GM18868 (cell line): ENCODE data around the gene FMN2.
"Not testable (repeated sequence)": the region's sequence is repeated elsewhere in the genome, so short reads cannot be mapped to it uniquely, and the experiment has no call there.

ENCODE experiments used
- ATAC-seq: cut with Tn5 transposase; IDR thresholded peaks from one replicate; pipeline ENCODE4 v1.9.1; 2021; ENCODE audit warnings: mild to moderate bottlenecking, moderate library complexity; ENCODE audit not compliant: unreplicated experiment

The FMN2 gene

DNA sequence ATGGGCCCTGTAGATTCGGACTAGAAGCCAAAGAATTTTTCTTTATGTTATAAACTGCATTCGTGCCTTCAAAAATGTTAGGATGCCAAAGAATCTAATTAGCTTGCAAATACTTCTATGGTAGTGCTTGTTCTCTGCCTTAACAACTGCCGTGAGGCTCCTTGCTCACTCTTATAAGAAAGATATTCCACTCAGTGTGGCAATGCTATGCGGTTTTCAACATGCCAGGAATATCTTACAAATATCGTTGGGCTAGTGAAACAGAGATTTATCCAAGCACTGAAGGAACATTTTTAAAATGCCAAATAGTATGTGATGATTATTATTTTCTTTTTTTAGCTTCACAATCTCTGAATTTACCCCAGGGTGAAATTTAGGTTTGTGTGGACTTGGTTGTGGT, 322.0 kb downstream of the FMN2 start:
- ATAC-seq = no peak

DNA sequence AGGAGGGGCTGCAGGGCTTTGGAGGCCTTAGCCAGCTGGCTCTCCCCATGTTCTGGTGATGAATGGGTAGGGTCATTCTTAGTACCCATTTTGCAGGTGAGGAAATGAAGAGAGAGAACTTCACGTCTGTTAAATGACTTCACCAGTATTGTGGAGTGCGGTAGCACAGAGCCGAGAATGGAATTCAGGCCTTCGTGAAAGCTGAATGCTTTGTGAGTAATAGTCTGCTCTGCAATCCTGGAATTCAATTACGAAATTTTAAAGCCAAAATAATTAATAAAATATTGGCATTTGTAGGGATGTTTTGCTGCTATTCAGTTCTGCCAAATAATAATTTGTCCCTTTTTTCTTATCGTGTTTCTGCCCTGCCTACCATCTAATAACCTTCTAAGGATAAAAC, 322.6 kb downstream of the FMN2 start:
- ATAC-seq = no peak

DNA sequence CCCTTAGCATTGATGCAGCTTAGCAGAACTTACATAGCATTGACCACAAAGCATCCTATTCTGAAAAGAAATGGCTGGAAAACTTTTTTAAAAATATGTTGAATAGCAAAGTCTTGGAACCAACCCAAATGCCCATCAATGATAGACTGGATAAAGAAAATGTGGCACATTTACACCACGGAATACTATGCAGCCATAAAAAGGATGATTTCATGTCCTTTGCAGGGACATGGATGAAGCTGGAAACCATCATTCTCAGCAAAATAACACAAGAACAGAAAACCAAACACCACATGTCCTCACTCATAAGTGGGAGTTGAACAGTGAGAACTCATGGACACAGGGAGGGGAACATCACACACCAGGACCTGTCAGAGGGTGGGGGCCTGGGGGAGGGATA, 323.3 kb downstream of the FMN2 start:
- ATAC-seq = not testable (repeated sequence)

- no peak for ATAC-seq
Observed at GRCh38 chr1:240415532-240415931, 323.8 kb downstream of the FMN2 start.

GRCh38 chr1:240417317-240417716, 325.6 kb downstream of the FMN2 start:
- ATAC-seq = no peak

GRCh38 chr1:240420766-240421165, 329.1 kb downstream of the FMN2 start:
- ATAC-seq = no peak

- ATAC-seq = no peak
Observed at GRCh38 chr1:240423246-240423924, 331.7 kb downstream of the FMN2 start.

GRCh38 chr1:240424740-240425464, 333.2 kb downstream of the FMN2 start:
- no peak for ATAC-seq

- ATAC-seq = no peak
Observed at GRCh38 chr1:240426051-240426450, 334.4 kb downstream of the FMN2 start.

- no peak for ATAC-seq
Observed at GRCh38 chr1:240435996-240436566, 344.4 kb downstream of the FMN2 start.

GRCh38 chr1:240441669-240442068, 350.0 kb downstream of the FMN2 start:
- no peak for ATAC-seq

DNA sequence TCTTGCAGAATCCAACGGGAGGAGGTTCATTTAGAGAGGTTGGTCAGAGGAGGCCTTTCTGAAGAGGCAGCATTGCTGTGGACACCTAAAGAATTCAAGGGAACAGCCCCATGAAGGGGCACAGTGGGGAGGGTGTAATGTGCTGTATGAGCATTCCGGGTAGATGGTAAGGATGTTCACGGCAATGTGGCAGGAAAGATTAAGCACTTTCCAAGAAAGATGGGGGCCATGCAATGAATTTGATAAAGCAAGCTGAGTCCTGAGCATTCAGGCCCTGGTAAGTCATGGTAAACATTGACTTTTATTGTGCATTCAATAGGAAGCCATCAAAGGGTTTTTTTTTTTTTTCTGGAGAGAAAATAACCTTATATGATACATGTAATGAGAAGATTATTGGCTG, 353.7 kb downstream of the FMN2 start:
- no peak for ATAC-seq

DNA sequence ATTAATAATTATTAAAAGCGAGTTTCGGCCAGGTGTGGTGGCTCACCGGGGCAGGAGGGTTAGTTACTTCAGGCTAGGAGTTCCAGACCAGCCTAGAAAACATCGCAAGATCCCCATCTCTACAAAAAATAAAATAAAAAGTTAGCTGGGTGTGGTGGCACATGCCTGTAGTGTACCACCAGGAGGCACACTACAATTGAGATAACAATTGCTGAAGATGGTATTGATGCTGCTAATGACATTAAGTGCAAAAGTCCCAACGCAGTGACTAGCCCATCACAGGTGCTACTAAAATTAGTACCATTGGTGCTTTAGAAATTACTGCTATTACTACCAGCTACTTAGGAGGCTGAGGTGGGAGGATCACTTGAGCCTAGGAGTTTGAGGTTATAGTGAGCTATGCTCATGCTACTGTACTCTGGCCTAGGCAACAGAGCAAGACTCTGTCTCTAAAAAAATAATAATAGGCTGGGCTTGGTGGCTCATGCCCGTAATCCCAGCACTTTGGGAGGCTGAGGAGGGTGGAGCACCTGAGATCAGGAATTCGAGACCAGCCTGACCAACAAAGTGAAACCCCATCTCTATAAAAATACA, 363.6 kb downstream of the FMN2 start:
- ATAC-seq = no peak

GRCh38 chr1:240457203-240457602, 365.5 kb downstream of the FMN2 start:
- ATAC-seq = no peak

DNA sequence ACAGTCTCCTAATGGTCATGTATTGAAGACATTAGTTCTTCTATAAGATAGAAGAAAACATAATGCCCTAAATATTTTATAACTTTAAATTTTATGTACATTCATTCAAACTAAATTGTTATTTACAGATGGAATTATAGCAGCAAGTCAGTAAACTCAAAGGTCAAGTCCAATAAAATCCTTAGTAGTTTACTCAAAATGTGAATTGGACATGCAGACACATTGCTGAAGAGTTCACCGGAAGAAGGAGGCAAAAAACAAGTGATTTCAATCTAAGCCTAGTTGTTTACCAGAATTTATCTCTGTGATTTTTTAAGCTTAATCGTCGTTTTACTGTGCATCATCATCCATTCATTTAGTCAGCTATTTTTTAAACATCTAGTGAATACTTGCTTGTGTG, 370.6 kb downstream of the FMN2 start:
- ATAC-seq = no peak

DNA sequence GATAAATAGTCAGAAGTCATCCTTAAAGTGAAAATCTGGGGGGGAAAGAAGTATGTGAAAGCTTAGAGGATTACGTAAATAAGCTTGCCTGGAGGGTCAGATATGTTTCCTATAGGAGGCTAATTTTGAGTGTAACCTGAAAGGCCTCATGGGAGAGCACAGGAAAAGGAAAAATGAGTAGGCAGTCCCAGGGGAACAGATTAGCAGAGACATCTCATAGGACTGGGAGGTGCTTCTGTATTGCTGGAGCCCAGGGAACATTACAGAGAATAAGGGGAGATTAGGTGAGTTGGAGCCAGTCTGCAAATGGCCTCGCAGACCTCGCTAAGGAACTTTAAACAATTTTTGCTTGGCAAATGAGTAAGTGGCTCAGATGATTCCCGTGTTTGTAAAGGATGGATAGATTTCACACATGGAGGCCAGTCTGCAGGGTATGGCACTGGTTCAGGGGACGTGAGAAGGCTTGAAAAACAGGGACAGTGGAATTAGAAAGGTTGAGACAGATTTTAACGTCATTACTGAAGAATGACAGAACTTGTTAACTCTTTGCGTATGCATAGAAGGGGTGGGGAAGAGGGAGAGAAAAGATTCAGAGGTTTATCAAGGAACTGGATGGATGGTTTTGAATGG, 371.2 kb downstream of the FMN2 start:
- no peak for ATAC-seq

GRCh38 chr1:240464099-240464498, 372.4 kb downstream of the FMN2 start:
- no peak for ATAC-seq

DNA sequence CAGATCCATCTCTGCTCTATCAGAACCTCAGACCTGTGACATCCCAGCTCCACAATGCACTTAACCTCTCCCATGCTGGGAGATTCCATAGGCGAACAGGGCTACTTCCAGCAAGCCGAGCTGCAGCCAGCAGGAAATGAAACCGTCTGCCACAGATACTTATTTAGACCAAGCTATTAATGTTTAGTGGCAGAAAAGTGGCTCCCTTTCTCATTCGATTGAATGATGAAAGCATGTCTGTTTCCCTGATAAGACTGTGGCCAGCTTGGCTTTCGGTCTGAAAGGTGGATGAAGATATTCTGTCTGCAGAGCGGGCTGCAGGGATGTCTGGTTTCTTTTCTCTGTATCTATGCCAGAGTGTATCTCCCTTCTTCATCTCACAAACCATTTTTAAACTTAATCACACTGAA, 373.9 kb downstream of the FMN2 start:
- ATAC-seq = no peak

DNA sequence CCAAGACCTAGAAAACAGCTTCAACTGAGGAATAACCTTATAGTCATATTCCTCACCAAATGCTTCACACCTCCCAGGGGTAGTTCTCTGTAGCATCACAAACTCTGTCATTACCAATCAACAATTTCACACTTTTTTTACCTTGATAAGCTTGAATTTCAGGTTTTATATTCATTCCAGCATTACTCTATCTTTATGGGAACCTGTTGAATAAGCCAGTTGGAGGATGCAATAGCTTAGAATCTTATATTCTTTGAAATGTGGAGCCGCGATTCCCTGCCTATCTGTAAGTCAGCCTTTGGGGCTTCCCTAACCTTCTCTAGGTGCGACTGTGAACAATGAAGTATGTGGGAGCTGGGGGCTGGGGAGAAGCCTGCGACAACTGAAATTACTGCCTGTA, 374.8 kb downstream of the FMN2 start:
- ATAC-seq = no peak

DNA sequence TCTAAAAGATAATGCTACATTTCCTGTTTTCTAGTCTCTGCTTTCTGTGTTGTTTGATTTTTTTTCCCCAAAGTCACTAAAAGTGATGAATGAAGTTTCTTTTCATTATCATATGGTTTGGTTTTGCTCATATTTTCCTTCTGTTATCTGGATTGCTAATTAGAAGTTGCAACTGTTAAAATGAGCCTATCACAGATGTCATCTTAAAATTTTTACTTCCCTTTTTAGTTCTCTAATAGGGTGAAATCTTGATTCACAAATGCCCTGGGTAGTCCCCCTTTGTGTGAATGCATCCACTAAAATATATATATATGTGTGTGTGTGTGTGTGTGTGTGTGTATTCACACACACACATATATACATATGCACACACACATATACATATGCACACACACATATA, 376.2 kb downstream of the FMN2 start:
- no peak for ATAC-seq

DNA sequence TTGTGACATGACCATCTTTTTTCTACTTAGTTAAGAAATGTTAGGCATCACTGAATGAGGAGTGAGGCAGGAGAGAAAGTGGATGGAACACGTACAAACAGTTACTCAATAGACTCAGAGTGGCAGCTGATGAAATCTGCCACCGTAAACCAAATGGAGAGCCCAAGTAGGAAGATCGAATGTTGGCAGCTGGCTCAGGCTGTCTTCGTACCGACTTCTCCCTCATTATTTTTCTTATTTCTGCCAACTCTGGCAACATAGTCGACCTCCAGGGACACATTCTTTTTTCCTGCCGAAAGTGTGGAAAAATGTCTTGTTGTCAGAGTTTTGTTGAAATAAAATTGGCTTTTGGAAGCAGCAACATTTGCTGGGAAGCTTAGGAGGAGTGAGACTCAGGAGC, 377.0 kb downstream of the FMN2 start:
- ATAC-seq = no peak
